NCI-H1092 (cell line): Measurements from ENCODE around the gene RAD51AP2.
"Not testable (repeated sequence)": the region's sequence is repeated elsewhere in the genome, so short reads cannot be mapped to it uniquely, and the experiment has no call there.

Source experiments
- DNase-seq: peaks from one replicate; lab custom pipeline; 2025; lab: John Stamatoyannopoulos, UW

RAD51AP2 gene

DNA sequence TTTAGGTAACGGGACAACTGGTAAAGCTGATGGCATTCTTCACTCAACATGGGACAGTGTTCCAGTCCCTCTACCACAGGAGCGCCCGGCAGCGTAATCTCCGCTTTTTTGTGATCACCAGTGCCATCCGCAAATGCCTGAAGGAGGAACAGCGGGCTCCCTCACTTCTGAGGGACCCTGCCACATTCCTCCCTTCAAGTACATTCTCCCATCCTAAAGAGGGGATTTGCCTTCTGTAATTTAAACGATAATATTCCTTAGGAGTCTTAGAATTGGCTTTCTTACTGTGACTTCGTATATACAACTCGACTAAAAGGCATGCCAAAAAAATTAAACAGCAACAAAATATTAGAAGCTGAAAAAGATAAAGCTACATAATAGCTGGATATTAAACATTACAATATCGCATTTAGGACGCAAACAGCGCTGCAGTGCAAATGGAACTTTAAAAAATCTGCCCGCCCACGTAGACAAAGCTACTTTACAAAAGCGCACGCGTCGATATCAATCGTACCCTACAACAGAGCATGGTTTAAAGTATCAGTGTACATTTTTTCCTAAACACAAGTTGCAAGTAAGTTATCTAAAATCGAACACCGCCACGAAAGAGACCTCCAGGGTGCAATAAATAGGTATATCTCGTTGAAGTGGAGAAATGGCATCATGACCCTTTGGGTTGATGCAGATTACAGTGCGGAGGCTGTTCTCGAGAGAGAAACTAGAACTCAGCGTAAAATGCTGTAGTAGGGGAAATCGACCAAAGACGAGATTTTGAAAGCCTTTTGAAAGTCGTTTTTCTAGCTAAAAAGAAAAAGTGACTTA is 20.0 kb upstream of the RAD51AP2 start:
- DNase-seq = no peak

DNA sequence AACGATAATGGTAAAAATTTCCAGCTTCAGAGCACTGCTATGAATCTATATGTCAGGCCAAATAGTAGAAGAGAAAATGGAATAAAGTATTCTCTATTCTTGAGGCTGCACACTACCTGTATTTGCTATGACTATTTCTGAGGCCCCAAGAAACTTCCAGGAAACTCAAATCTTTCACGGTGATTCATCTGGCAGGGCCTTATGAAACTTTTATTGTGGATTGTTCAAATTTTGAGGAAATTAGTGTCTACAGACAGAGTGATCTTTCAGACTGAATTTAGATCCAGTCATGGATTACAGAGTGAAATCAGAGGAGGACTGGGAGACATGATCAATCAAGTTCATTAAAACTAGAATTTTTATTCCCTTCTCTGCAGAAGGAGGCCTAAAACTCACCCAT is 18.2 kb upstream of the RAD51AP2 start:
- no peak for DNase-seq

DNA sequence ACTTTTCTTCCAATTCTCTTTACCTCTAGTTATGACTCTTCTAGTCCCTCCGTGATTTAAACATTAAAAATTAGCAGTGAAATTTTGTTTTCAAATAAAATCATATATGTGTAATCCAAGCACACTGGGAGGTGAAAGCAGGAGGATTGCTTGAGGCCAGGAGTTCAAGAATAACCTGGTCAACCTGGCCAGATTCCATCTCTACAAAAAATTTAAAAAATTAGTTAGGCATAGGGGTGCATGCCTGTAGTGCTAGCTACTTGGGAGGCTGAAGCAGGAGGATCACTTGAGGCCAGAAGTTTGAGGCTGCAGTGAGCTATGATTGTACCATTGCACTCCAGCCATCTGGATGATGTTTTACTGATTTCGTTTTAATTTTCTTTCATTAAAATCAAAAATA is 15.3 kb upstream of the RAD51AP2 start:
- DNase-seq = no peak

DNA sequence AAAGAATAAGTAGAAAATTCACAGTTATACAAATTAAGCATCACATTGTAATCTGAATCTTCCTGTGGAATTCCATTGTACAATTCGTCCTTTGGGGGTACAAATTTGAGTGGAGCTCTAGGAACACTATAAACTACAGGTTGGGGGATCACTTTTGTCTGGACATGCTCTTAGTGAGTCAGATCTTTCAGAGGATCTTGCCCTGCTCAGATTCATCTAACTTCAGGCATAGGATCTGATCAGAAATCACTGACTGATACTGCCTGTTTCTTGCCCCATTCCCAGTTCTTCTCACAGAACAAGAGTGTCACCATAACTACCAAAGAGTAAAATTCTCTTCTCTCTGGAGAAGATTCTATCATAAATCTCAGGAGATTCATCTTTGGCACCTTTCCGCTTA is 11.5 kb upstream of the RAD51AP2 start:
- DNase-seq = no peak

DNA sequence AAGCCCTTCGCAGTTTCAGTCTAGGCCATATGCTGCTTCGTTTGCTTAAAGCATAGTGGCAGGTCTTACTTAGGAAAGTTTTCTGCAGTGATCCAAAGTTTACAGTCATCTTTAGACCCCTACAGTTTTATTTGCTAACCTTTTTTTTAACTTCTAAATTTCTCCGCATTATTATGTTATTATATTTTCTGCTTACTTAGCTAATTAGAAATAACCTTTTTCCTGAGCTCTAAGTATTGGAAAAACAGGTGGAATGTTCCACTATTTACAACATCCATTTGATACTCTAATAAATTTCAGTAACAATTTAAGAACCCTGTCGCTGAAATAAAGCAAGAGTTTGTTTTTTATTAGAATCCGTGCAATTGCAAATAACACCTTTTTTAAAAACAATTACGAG is 4.1 kb upstream of the RAD51AP2 start:
- DNase-seq = no peak

DNA sequence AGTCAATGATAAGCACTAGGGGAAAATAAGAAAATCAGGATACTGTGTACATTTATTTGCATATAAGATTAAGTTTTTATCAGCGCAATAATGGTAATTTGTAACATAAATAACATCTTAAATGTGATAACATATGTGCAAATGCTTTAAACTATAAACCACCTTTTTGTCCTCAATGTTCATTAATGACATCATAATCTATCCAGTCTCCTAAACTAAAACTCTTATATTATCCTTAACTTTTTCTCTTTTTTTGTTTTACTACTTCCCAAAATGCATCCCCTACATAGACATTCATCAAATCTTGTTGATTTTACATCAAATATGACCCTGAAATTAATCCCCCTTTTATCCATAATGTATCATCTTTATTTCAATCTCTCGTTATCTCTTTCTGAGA is 3.4 kb upstream of the RAD51AP2 start:
- DNase-seq = no peak

DNA sequence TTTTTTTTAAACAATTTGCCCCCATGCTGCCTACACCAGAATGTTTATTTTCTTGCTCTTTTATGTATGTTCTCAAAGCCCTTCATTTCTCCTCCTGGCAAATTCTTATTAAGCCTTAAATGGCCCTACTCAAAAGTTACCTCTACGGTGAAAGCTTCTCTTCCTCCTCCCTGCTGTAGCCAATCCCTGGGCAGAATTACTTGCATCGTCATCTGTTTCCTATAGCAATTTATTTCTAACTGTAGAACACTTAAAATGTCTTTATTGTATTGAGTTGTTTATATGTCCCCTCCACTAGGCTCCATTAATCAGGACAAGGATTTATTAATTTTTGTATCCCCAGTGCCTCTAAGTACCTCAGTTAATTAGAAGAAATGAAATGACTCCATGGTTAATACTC is 2.5 kb upstream of the RAD51AP2 start:
- no peak for DNase-seq

DNA sequence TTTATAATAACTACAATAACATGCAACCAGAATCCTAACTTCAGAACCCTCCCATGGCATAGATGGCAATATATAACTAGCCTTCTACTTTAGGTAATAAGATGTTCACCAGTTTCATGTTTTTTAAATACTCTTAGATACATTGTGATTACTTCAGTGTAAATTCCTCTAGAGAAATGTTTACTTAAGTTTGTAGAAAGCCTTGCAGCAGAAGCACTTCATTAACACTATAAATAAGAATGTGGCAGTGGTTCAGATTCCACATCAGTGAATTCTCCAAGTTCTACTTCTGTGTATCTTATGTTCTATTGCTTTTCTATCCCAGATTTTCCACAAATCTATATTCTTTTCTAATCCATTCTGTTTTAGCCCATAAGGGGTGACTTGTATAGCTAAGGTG is 1.2 kb upstream of the RAD51AP2 start:
- DNase-seq = no peak

DNA sequence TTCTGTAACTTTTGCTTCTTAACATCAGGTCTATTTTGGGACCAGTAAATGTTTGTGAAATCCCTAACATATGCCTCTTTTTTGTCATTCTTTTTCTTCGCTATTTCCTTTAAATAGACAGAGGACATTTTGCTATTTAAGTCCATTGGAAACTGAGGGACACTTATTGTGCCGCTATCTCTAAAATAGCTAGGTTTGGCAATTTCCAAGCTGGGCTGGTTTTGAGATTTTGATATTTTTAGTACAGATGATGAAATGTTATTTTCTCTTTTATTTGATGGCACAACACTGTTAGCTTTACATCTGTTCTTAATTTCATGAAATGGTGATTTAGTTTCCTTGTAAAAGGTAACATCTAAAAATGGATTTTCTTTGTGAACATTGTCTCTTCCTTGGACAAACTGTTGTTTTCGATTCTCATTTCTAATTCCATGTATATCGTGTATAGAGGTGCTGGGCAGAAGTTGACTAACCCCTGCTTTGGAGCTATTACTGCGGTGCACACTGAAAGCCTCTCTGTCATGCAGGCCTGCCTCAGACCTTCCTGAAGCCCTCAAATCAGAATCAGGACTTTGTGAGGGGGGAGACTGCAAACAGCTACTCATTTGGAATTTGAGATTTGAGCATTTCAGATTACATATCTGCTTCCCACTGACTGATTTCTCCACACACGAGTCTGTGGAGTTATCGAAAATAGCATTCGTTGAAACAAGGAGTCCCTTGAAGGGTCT is 594 bp downstream of the RAD51AP2 start:
- DNase-seq = no peak

DNA sequence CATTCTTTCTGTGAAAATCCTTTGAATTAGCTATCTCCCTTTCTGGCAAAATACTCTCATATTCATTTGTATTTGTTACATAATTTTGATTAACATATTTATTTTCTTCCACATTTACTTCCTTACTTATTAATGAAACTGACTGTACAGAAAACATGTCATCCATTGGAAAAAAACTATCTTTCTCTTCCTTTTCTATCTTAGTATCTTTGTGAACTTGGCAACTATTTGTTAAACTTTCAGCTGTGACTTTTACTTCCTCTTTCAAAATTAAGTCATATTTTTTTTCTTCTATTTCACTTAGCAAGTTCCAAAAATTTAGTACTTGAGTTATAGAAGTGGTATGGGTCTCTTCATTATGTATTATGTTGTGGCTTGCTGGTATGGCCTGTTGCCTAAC is 2.6 kb downstream of the RAD51AP2 start:
- no peak for DNase-seq

DNA sequence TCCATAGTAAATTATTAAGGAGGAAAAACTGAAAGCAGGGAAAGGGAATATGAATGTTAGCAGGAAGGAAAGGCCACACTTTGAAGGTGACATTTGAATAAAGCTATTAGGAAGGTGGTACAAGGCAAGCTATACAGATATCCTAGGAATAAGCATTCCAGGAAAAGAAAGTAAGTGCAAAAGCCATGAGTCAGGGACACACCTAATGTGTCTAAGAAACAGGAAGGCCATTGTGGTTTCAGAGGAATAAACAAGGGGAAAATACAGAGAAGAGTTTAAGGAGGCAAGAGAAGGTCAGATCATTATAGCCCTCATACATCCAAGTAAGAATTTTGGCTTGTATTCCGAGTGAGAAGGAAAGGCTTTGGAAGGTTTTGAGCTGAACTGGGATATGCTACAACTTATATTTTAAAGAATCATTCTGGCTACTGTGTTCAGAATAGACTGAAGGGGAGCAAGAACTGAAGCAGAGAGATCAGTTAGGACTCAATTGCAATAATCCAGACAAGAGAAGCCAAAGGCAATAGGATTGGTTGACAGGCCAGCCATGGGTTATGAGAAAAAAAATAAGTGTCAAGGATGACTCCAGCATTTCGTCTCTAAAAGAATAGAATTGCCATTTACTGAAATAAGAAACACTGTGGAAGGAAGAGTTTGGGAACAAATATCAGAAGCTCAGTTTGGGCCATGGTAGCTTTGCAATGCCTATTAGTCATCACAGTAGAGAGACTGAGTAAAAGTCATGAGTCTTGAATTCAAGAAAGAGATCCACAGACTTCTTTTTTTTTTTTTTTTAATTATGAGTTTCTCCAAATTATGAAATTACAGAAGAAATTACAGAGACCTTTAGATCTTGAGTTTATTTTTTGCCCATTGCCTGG is 11.3 kb downstream of the RAD51AP2 start:
- DNase-seq = no peak

DNA sequence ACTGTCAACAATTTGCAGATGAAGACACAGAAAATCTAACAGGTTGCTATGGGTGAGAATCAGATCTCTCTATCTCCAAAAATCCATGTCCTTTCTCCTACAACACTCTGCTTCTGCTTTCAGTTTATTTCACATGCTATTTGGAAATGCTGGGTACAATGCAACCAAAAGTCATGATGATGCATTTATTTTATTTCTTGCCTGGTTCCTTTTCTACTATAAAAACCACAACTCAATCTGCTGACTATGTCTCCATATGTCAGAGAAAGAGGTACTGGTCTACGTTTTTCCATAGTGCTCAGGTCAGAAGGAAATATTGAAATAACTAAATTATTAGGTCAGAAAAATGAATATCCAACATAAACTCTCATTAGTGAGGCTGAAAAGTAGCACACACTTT is 20.5 kb downstream of the RAD51AP2 start:
- no peak for DNase-seq

DNA sequence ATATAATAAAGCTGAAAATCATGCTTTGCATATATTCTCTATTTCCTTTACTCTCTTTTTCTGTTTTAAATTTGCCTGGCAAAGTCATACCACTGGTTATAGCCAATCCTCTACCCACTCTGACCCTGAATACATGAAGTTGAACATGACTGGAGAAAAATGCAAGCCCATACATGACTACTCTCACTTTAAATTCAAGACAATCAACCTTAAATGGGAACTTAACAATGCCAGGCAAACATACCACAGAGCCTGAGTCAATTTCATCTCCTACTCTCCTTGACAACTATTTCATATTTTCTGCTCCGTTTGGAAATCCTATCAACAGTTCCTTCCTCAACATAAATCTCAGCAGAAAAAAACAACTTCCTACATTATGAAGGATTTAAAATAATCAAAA is 22.6 kb downstream of the RAD51AP2 start:
- no peak for DNase-seq

DNA sequence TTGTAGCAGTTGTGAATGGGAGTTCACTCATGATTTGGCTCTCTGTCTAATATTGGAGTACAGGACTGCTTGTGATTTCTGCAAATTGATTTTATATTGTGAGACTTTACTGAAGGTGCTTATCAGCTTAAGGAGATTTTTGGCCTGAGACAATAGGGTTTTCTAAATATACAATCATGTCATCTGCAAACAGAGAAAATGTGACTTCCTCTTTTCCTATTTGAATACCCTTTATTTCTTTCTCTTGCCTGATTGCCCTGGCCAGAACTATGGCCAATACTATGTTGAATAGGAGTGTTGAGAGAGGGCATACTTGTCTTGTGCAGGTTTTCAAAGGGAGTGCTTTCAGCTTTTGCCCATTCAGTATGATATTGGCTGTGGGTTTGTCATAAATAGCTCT is 28.1 kb downstream of the RAD51AP2 start:
- not testable (repeated sequence) for DNase-seq

DNA sequence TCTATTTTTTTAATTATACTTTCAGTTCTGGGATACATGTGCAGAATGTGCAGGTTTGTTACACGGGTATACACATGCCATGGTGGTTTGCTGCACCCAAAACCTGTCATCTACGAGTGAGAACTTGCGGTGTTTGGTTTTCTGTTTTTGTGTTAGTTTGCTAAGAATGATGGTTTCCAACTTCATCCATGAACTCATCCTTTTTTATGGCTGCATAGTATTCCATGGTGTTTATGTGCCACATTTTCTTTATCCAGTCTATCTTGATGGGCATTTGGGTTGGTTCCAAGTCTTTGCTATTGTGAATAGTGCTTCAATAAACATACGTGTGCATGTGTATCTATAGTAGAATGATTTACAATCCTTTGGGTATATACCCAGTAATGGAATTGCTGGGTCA is 29.6 kb downstream of the RAD51AP2 start:
- not testable (repeated sequence) for DNase-seq

DNA sequence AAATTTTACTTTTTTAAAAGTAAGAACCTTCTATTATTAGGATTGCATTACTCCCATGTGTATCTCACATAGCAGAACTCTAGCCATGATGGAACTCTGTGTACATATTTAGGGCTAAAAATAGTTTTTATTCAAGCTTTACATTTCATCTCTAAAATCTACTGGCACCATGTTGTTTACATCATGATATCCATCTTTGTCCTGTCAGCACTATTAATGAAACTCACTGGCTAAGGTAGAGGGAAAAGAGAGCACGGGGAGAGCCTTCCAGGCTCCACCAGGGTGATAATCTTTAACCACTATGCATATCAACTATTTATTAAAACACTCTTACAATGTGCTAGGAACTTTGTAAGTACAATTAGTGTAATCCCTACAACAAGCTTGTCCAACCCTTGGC is 34.7 kb downstream of the RAD51AP2 start:
- DNase-seq = no peak

DNA sequence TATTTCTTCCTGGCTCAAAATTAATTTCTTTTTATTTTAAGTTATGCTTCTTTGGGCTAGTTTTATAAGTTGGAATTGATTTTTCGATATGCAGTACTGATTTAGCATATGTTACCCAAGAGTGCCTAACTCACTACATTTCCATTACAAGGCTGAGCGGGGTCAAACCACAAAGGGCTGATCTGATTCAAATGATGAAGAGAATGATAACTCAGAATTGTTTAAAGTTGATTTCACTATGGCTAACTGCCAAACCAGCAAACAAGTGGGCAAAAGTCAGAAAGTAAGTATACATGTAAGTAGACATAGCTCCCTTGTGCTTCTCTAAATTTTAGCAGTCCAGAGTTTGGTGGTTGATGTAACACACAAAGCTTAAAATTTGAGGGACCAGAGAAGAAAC is 35.6 kb downstream of the RAD51AP2 start:
- no peak for DNase-seq

DNA sequence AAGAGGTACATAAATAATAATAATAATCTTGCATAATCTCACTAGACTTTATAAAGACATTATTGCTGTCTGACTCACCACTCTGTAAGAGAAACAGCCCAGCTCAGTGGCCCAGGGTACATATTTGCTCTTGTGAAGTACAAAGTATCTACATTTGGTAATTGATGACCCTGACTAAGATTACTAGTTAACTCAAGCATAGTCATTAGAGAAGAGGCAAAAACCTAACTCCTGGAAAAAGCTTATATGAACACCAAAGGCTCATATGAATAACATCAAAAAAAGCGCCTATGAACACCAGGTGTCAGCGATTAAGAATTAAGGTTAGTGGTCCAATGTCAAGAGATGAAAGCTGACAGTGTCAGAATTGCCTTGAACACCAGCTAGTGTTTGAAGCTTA is 38.4 kb downstream of the RAD51AP2 start:
- DNase-seq = no peak

DNA sequence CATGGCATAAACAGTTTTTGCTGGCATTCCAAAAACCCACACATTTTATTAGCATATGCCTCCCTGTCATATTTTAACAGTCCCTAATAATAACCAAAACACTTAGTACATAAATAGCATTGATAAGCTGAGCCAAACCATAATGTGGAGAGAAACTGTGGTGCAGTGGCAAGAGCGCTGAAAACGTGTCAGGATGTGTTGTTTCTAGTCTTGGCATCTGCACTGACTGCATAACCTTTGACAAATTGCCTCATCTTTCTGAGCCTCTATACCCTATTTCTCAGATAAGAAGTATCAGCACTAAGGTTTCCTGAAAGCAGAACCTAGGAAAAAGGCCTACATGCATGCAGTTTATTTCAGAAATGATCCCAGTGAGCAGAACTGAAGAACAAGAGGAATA is 41.4 kb downstream of the RAD51AP2 start:
- no peak for DNase-seq

DNA sequence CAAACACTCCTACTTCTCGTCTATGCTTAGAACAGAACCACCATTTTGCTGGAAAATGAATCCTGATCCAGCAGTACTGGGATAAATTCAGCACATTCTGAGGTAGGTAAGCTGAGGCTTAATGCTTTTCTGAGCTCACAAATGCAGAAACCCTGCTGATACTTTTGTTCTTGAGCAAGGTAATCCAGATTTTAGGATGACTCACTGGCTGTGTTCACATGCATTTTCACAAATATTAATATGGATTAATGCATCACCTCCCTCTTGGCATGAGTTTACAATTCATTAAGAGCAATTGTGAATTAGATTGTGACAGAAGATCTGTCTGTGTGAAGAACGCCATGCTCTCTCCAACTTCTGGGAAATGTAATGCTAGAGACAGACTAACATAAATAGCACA is 42.2 kb downstream of the RAD51AP2 start:
- DNase-seq = no peak

DNA sequence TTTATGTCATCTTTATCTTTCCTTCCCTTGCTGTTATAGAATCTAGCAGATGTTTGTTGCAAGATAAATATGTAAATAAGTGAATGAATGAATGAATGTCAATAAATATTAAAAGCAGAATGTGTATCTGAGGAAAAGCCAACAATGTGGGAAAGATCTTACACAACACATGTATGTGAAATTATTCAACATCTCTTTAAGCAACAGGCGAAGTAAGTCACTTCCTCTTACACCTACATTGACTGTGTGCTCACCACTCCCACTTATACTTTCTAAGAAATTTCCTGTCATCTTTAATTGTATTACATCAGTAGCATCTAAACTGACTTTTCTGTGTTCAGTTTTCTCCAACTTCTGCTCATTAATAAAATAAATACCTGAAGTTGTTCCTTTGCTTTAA is 43.0 kb downstream of the RAD51AP2 start:
- DNase-seq = no peak

DNA sequence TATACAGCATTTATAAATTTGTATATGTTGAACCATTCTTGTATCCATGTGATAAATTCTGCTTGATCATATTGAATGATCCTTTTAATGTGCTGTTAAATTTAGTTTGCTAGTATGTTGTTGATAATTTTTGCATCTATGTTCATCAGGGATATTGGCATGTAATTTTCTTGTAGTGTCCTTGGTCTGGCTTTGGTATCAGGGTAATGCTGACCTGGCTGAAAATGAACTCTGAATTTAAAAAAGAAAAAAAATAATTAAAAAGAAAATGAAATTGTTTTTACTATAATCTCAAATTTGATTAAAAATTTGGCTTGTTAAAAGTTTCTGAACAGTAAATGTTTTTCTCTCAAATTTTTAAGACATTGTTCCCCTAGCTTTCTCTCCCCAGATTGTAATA is 46.3 kb downstream of the RAD51AP2 start:
- DNase-seq = no peak
